ENCODE results near the gene BCAN.

The BCAN gene

DNA sequence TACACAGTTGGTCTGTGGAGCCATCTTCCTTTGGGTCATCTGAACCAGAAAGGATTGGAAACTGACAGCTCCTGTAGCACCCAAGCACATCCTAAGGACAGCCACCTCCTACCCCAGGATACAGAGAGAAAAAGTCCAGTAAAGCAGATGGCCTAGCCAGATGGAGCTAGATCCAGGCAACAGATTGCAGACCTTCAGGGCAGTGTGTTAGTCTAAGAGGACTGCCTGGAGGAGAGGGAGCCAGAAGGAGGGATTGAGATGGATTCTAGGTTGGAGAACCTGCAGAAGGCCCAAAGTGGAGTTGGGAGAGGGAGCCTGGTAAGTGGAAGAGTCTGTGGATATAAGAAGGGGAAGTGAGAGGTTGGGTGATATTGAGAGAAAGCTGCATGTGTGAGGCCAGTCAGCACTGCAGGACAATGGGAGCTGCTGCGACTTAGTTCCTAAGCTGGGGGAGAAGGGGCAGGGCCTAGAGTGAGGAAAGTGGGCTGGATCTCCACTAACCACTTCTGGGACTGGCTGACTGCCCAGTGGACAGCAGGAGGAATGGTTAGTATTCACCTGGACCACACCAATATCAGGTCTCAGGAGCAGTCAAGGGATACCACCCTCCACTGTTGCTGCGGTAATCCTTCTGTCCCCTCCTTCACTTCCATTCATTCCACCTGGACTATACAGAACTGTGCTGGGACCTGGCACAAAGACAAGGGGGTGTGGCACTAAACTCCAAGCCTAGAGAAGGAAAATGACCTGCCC is 13.4 kb downstream of the BCAN start:
- no peak for TF ChIP-seq TAF1 (IDR thresholded peaks at IDR 0.05; ENCODE audit: borderline replicate concordance, insufficient read depth, low read length)
- TF ChIP-seq, protein P1, sequence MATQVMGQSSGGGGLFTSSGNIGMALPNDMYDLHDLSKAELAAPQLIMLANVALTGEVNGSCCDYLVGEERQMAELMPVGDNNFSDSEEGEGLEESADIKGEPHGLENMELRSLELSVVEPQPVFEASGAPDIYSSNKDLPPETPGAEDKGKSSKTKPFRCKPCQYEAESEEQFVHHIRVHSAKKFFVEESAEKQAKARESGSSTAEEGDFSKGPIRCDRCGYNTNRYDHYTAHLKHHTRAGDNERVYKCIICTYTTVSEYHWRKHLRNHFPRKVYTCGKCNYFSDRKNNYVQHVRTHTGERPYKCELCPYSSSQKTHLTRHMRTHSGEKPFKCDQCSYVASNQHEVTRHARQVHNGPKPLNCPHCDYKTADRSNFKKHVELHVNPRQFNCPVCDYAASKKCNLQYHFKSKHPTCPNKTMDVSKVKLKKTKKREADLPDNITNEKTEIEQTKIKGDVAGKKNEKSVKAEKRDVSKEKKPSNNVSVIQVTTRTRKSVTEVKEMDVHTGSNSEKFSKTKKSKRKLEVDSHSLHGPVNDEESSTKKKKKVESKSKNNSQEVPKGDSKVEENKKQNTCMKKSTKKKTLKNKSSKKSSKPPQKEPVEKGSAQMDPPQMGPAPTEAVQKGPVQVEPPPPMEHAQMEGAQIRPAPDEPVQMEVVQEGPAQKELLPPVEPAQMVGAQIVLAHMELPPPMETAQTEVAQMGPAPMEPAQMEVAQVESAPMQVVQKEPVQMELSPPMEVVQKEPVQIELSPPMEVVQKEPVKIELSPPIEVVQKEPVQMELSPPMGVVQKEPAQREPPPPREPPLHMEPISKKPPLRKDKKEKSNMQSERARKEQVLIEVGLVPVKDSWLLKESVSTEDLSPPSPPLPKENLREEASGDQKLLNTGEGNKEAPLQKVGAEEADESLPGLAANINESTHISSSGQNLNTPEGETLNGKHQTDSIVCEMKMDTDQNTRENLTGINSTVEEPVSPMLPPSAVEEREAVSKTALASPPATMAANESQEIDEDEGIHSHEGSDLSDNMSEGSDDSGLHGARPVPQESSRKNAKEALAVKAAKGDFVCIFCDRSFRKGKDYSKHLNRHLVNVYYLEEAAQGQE (IDR thresholded peaks at IDR 0.05; ENCODE audit: insufficient read depth in 1 of 2, low read depth in 2 of 2, low read length in 2 of 2): 0 out of 4 replicates have a peak, but pooled peaks of 1 of the 2 experiments have one; percentile 12

DNA sequence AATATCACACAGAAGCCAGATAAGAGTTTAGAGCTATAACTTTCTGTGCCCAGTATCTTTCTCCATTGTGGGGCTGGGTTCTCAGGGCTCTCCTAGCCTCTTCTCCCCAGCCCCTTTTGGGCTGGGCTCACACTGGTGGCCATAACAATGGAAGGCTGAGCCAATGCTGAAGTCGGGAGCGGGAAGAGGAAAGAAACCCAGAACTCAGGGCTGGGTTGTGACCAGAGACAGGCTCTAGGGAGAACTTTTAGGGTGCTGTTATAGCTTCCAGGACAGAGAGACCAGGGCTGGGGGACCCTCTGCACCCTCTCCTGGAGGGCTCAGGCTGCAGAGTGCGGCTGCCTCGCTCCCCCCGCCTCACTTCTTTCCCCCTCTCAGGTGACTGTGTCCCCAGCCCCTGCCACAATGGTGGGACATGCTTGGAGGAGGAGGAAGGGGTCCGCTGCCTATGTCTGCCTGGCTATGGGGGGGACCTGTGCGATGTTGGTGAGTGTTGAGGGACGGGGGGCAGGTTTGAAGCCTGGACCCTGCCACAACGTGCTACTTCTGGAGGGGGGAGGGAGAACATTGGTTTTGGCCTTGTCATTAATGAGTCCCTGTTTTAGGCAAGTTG is 14.1 kb downstream of the BCAN start:
- TF ChIP-seq TAF1 (IDR thresholded peaks at IDR 0.05; ENCODE audit: borderline replicate concordance, insufficient read depth, low read length): no peak
- TF ChIP-seq POLR2AphosphoS5 (IDR thresholded peaks at IDR 0.05; ENCODE audit: low read depth, low read length): no peak
- no peak for TF ChIP-seq SIN3A (IDR thresholded peaks at IDR 0.05; ENCODE audit: borderline replicate concordance, insufficient read depth, low read length)
- no peak for TF ChIP-seq FOXP2 (optimal IDR thresholded peaks at IDR 0.05; ENCODE audit: borderline replicate concordance, extremely low read depth, extremely low read length, insufficient read depth)
- TF ChIP-seq, protein P1 (IDR thresholded peaks at IDR 0.05; ENCODE audit: insufficient read depth in 1 of 2, low read depth in 2 of 2, low read length in 2 of 2): no peak

DNA sequence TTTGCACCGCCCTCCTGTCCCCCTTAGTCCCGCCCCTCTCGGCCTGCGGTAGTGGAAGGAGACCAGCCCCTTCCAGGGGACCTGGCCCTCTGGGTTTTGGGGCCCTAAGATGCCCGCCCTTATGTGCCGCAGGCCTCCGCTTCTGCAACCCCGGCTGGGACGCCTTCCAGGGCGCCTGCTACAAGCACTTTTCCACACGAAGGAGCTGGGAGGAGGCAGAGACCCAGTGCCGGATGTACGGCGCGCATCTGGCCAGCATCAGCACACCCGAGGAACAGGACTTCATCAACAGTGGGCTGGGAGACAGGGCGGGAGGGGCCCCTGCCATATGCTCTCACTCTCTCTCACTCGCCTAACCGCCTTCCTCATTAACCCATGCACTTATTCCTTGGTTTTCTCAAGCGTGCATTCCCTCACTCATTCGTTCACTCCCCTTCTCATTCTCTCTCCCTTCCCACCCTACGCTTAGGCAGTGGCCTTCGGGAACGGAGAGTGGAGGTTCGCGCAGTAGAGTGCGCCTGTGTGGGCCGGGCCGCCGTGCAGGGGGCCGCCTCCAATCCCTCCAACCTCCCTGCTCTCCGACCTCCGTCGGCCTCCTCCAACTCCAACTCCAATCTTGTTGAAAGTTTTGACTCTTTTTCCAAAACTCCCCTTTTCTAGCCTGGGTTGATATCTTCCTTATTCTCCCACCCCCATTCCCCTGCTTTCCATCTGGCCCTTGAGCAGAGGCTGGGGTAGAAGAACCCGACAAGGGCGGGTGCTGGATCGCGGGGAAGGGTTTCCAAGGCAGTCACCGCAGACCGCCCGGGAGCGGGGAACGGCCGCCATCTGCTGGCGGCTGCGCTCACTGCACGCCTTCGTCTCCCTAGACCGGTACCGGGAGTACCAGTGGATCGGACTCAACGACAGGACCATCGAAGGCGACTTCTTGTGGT is 15.2 kb downstream of the BCAN start:
- TF ChIP-seq, protein P1 (IDR thresholded peaks at IDR 0.05; ENCODE audit: insufficient read depth in 1 of 2, low read depth in 2 of 2, low read length in 2 of 2): peak; percentile 46 to 51; a peak in 3 of 4 replicates
- no peak for TF ChIP-seq SIN3A (IDR thresholded peaks at IDR 0.05; ENCODE audit: borderline replicate concordance, insufficient read depth, low read length)

DNA sequence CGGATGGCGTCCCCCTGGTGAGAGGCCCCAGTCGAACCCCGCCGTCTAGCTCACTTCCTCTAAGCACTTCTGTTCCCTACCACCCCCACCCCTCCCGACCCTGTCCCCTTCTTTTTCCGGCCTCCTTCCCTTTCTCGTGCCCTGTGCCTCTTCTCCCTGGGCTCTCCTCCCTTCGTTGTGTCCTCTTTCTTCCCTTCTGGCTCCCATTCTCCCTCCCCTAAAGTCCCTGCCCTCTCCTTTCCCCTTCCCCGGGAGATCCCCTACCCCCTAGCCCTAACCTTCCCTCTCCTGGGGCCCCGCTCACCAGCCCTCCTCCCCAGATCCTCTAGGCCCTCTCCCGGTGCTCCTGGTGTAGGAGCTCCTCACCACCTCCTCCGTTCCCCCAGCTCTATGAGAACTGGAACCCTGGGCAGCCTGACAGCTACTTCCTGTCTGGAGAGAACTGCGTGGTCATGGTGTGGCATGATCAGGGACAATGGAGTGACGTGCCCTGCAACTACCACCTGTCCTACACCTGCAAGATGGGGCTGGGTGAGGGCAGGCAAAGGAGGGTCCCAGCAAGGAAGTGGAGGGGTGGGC is 15.9 kb downstream of the BCAN start:
- no peak for TF ChIP-seq SIN3A (IDR thresholded peaks at IDR 0.05; ENCODE audit: borderline replicate concordance, insufficient read depth, low read length)
- no peak for TF ChIP-seq FOXP2 (optimal IDR thresholded peaks at IDR 0.05; ENCODE audit: borderline replicate concordance, extremely low read depth, extremely low read length, insufficient read depth)
- no peak for TF ChIP-seq TAF1 (IDR thresholded peaks at IDR 0.05; ENCODE audit: borderline replicate concordance, insufficient read depth, low read length)
- no peak for TF ChIP-seq POLR2AphosphoS5 (IDR thresholded peaks at IDR 0.05; ENCODE audit: low read depth, low read length)
- TF ChIP-seq, protein P1 (IDR thresholded peaks at IDR 0.05; ENCODE audit: insufficient read depth in 1 of 2, low read depth in 2 of 2, low read length in 2 of 2): no peak
